Adrenal gland (tissue), 12 donors: ENCODE data around the gene GPR153. TPM values are rescaled to one million over a fixed set of nuclear protein-coding genes. Genes with fewer than 3 reads are reported as not detected.

Experiments used
- DNase-seq, 7 donors: peaks; one replicate each; pipeline ENCODE4 v3.0.0-alpha.2; 2019 to 2020
- H3K27ac ChIP-seq, 5 donors: fragments of 200-600 bp; sonication (generic) in 4 of 5; 1 replicate in 3 of 5; 2 replicates in 2 of 5; pipeline versions ENCODE4 v1.5.1 to v1.8.0; 2016 to 2020; ENCODE audit warnings: mild to moderate bottlenecking in 1 of 5
- H3K27me3 ChIP-seq: fragments of 200-600 bp; 2 replicates; pipeline ENCODE4 v1.8.0; 2021
- H3K36me3 ChIP-seq, 2 donors: fragments of 200-600 bp; replicated peaks in 1 of 2; 1 replicate in 1 of 2; 2 replicates in 1 of 2; pipeline versions ENCODE4 v1.5.1 to v1.8.0; 2018 to 2022
- H3K4me1 ChIP-seq, 2 donors: fragments of 200-600 bp; replicated peaks in 1 of 2; 1 replicate in 1 of 2; 2 replicates in 1 of 2; pipeline versions ENCODE4 v1.5.1 to v1.8.0; 2018 to 2021
- H3K4me3 ChIP-seq, 4 donors: fragments of 200-600 bp; sonication (generic) in 3 of 4; one replicate each; pipeline ENCODE4 v1.5.1; 2016 to 2018
- H3K9me3 ChIP-seq, 3 donors: fragments of 200-600 bp; sonication (generic) in 1 of 3; replicated peaks in 1 of 3; 1 replicate in 2 of 3; 2 replicates in 1 of 3; pipeline versions ENCODE4 v1.5.1 to v1.8.0; 2016 to 2021
- POLR2A ChIP-seq, 2 donors: fragments of 450-650 bp; IDR thresholded peaks; one replicate each; pipeline ENCODE4 v1.6.1; 2017; ENCODE audit warnings: antibody characterized with exemption in 2 of 2, mild to moderate bottlenecking in 2 of 2, moderate library complexity in 1 of 2
- WGBS, 4 donors: extraction: QIAGEN DNeasy Blood & Tissue Kit in 2 of 4; methylation state at CpG; one replicate each; pipeline versions ENCODE4 v1.1.5 to v1.1.7; 2013 to 2017; 5-methylcytosine and 5-hydroxymethylcytosine counted together
- intact Hi-C, 2 donors: fragments of 100-400 bp; cut with DNase I; formaldehyde crosslinking; loops; one replicate each; pipeline versions ENCODE4 v1.14.1 to v1.15.0; 2022 to 2023
- polyA plus RNA-seq, 3 donors: library from polyadenylated mRNA; stranded (reverse); fragments of 200-250 nt in 2 of 3; fragments of 350-450 nt in 1 of 3; fragmentation: Illumina TruSeq in 1 of 3; extraction: RNeasy Lipid Tissue Mini Kit (QIAGEN cat#74804) in 1 of 3; gene quantifications; one replicate each; pipeline ENCODE4 v1.2.3, GENCODE V29; 2013 to 2014
- total RNA-seq, 9 donors: library from RNA; depleted of rRNA in 4 of 9; stranded (reverse); fragments of >200 nt in 4 of 9; fragments of 120-200 nt in 1 of 9; fragmentation: NEBNext Ultra II Directional in 1 of 9; extraction: Animal tissue kit (Norgen Biotek cat#: 25700) in 1 of 9; gene quantifications; one replicate each; pipeline versions ENCODE4 v1.1.0 to v1.2.4, GENCODE V29; 2013 to 2023
- TF ChIP-seq, protein P1 (sequence below), 6 experiments: fragments of 450-650 bp in 4 of 6; fragments of 200-600 bp in 2 of 6; sonication (generic) in 1 of 6; IDR thresholded peaks; 1 replicate in 5 of 6; 2 replicates in 1 of 6; pipeline versions ENCODE4 v1.5.1 to v1.8.0; 2016 to 2021; ENCODE audit warnings: antibody characterized with exemption in 6 of 6, mild to moderate bottlenecking in 2 of 6, moderate library complexity in 1 of 6
- donor health status: healthy with polysubstance abuse.
- donor health status: Bipolar disorder and iron deficiency.
- donor health status: DM: yes; HTN: yes; CAD: no.
- donor health status: DM: no; HTN: no; CAD: no.
- donor health status: DM: no; HTN: no; CAD: no.
- donor health status: DM: yes; HTN: yes; CAD: no.

Gene GPR153
- total and polyA plus RNA-seq, 12 donors, result 0.86 to 5.9 (median 3.1) TPM

DNA sequence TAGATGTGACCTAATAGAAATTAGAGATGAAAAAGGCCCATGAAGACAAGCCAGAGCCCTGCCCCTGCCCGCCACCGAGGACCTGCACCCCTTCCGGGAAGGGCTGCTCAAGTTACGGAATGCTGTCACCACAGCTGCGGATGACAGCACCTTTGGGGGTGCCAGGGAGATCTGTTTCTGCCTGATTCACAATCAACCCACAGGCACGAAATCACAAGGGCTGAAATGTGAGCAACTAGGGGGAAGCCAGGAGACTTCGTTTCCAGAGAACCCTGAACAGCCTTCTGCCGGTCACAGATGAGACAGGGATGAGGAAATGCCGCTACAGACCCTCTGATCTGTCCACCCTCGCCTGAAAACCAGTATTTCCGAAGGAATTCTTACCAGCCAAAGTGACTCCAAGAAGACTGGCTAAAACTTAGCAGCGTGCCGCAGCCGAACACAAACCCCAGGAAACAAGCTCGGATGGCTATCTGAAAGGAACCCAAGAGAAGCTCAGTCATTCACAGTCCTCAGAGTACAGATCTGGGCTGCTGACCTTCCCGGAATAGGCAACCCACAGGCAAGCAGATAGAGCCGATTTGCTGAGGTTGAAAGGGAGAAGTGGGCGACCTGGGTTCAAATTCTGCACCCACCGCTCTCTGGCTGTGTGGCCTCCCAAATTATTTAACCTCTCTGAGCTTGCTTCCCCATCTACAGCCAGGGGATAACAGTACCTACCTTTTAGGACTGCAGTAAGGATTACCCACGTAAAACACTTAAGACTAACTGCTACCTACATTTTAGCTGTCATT, 26.2 kb downstream of the GPR153 start:
- WGBS, 4 donors, result 35 to 41% (median 38%) methylated on average over 19 to 20 of the region's 20 CpGs
- peak overlapping the region in 3 of 5 donors; percentile 55 to 90 (median 57) for H3K27ac ChIP-seq
- H3K27me3 ChIP-seq, result no peaks in the 10 kb centered on the region
- TF ChIP-seq, protein P1, sequence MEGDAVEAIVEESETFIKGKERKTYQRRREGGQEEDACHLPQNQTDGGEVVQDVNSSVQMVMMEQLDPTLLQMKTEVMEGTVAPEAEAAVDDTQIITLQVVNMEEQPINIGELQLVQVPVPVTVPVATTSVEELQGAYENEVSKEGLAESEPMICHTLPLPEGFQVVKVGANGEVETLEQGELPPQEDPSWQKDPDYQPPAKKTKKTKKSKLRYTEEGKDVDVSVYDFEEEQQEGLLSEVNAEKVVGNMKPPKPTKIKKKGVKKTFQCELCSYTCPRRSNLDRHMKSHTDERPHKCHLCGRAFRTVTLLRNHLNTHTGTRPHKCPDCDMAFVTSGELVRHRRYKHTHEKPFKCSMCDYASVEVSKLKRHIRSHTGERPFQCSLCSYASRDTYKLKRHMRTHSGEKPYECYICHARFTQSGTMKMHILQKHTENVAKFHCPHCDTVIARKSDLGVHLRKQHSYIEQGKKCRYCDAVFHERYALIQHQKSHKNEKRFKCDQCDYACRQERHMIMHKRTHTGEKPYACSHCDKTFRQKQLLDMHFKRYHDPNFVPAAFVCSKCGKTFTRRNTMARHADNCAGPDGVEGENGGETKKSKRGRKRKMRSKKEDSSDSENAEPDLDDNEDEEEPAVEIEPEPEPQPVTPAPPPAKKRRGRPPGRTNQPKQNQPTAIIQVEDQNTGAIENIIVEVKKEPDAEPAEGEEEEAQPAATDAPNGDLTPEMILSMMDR (IDR thresholded peaks at IDR 0.05), result no peak
- no peak for TF ChIP-seq POLR2A (IDR thresholded peaks at IDR 0.05)
- peak in 3 of 7 donors; percentile 43 to 52 (median 48) for DNase-seq
- peak overlapping the region in 2 of 4 donors; percentile 32 to 98 for H3K4me3 ChIP-seq
- intact Hi-C loops, result no loop called here
- H3K4me1 ChIP-seq, result peaks cover 6 to 23% of the 10 kb centered on the region in 2 donors
- H3K36me3 ChIP-seq, result peaks cover 0 to 40% of the 10 kb centered on the region in 2 donors
- no peaks in the 10 kb centered on the region for H3K9me3 ChIP-seq

DNA sequence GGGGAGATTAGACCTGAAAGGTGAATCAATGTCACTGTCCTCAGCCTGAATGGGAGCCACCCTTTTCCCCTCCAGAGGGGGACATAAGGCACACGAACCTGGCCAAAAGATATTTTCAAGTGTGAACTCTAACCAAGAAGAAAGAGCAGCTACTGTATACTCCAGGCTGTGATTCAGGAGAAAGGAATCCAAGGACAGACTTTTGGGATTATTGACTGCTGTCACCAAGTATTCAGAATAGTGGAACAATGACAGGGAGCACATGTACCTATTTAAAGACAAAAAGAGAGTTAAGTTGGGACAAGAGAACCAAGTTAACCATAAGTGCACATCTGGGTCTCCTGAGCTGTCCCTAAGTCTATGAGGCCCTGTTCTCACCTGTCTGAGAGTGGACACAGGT, 27.5 kb downstream of the GPR153 start:
- peaks cover 6 to 23% of the 10 kb centered on the region in 2 donors for H3K4me1 ChIP-seq
- TF ChIP-seq, protein P1 (IDR thresholded peaks at IDR 0.05), result no peak
- no peak for TF ChIP-seq POLR2A (IDR thresholded peaks at IDR 0.05)
- peak overlapping the region in 1 of 5 donors; percentile 90 for H3K27ac ChIP-seq
- WGBS, 4 donors, result 31 to 46% (median 37%) methylated on average over 1 of the region's 1 CpG
- peaks cover 0 to 50% of the 10 kb centered on the region in 2 donors for H3K36me3 ChIP-seq
- no peak overlapping the region for H3K4me3 ChIP-seq
- DNase-seq, result no peak
- intact Hi-C loops, result no loop called here
- H3K9me3 ChIP-seq, result no peaks in the 10 kb centered on the region
- no peaks in the 10 kb centered on the region for H3K27me3 ChIP-seq

DNA sequence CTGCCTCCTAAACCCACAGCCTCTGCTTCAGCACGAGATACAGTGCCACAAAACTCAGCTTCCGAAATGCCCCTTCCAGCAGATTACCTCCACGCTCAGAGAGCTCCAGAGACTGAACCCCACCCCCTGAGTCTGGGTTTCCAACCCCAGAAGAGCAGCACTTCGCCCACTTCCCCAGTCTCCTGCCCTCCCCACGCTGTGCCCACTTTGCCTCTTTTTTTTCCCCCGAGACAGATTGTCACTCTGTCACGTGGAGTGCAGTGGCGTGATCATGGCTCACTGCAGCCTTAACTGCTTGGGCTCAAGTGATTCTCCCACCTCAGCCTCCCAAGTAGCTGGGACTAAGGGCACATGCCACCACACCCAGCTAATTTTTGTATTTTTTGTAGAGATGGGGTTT, 35.2 kb downstream of the GPR153 start:
- Histone ChIP-seq H3K4me1 (peaks cover 6 to 19% of the 10 kb centered on the region in 2 donors), H3K27me3 (no peaks in the 10 kb centered on the region), H3K27ac (peak overlapping the region in 3 of 5 donors; percentile 20 to 77 (median 37)), H3K9me3 (no peaks in the 10 kb centered on the region), H3K4me3 (no peak overlapping the region), H3K36me3 (peaks cover 0 to 67% of the 10 kb centered on the region in 2 donors)
- WGBS, 4 donors, result 90 to 97% (median 94%) methylated on average over 8 of the region's 8 CpGs
- no peak for DNase-seq
- intact Hi-C loops, result no loop called here
- TF ChIP-seq, protein P1 (IDR thresholded peaks at IDR 0.05), result no peak
- TF ChIP-seq POLR2A (IDR thresholded peaks at IDR 0.05), result no peak

DNA sequence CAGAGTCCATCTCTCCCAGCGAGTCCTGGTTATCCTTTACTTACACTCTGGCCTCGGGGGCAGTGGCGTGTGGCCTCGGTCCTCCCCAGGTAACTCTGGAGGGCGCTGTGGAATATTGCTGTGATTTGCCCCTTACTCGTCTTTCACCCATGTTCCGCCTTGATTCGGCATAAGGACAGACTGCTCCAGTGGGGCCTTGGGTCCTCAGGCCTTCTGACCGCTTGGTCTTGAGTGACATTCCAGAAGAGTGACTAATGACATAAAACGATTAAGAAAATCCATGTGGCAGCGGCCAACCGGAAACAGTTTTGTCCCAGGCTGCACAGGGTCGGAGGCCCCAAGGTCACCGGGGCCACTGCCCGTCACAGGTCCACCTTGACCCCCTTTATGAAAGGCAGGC, 36.2 kb downstream of the GPR153 start:
- TF ChIP-seq, protein P1 (IDR thresholded peaks at IDR 0.05), result no peak
- TF ChIP-seq POLR2A (IDR thresholded peaks at IDR 0.05), result no peak
- intact Hi-C loops, result no loop called here
- peak in 4 of 7 donors; percentile 60 to 66 (median 64) for DNase-seq
- Histone ChIP-seq H3K4me3 (no peak overlapping the region), H3K27me3 (no peaks in the 10 kb centered on the region), H3K9me3 (no peaks in the 10 kb centered on the region), H3K36me3 (peaks cover 0 to 57% of the 10 kb centered on the region in 2 donors), H3K27ac (peak overlapping the region in 3 of 5 donors; percentile 20 to 77 (median 37)), H3K4me1 (peaks cover 6 to 19% of the 10 kb centered on the region in 2 donors)
- WGBS, 4 donors, result 57 to 63% (median 60%) methylated on average over 15 of the region's 15 CpGs
